Thymus (tissue), 11 donors: ENCODE results near the gene JARID2. TPM values are rescaled to one million over a fixed set of nuclear protein-coding genes. Genes with fewer than 3 reads are reported as not detected.

Source experiments
- DNase-seq, 9 donors: peaks; one replicate each; pipeline ENCODE4 v3.0.0-alpha.2; 2013; ENCODE audit warnings: low spot score in 9 of 9, low read depth in 6 of 9, missing footprints in 1 of 9
- H3K27ac ChIP-seq, 2 donors: one replicate each; pipeline ENCODE4 v1.5.1; 2013; ENCODE audit warnings: control low read depth in 1 of 2, low read depth in 1 of 2, low read length in 1 of 2, mild to moderate bottlenecking in 1 of 2, moderate library complexity in 1 of 2
- H3K27me3 ChIP-seq, 2 donors: one replicate each; pipeline ENCODE4 v1.5.1; 2013; ENCODE audit warnings: low read length in 1 of 2; ENCODE audit not compliant: control insufficient read depth in 2 of 2, insufficient read depth in 1 of 2
- H3K36me3 ChIP-seq, 2 donors: one replicate each; pipeline ENCODE4 v1.5.1; 2013; ENCODE audit warnings: low read length in 1 of 2, mild to moderate bottlenecking in 1 of 2, moderate library complexity in 1 of 2; ENCODE audit not compliant: control insufficient read depth in 2 of 2, insufficient read depth in 2 of 2
- H3K4me1 ChIP-seq, 2 donors: one replicate each; pipeline ENCODE4 v1.5.1; 2013; ENCODE audit warnings: low read length in 2 of 2; ENCODE audit not compliant: control insufficient read depth in 2 of 2, insufficient read depth in 2 of 2
- H3K4me3 ChIP-seq, 2 donors: one replicate each; pipeline ENCODE4 v1.5.1; 2013; ENCODE audit warnings: low read length in 2 of 2, control low read depth in 1 of 2, mild to moderate bottlenecking in 1 of 2
- H3K9me3 ChIP-seq, 2 donors: one replicate each; pipeline ENCODE4 v1.5.1; 2013; ENCODE audit warnings: low read length in 1 of 2, mild to moderate bottlenecking in 1 of 2; ENCODE audit not compliant: control insufficient read depth in 2 of 2, insufficient read depth in 1 of 2
- WGBS: extraction: QIAGEN DNeasy Blood & Tissue Kit; methylation state at CpG from one replicate; pipeline ENCODE4 v1.1.7; 2013; 5-methylcytosine and 5-hydroxymethylcytosine counted together
- polyA plus RNA-seq: library from polyadenylated mRNA; stranded (reverse); fragments of 200-250 nt; gene quantifications from one replicate; pipeline ENCODE4 v1.2.3, GENCODE V29; 2013
- total RNA-seq: library from RNA; stranded (reverse); fragments of 120-200 nt; gene quantifications from one replicate; pipeline ENCODE4 v1.2.4, GENCODE V29; 2013
- donor health status: healthy.

JARID2 gene
- total and polyA plus RNA-seq, 2 donors, result 15.8 to 20.9 TPM

DNA sequence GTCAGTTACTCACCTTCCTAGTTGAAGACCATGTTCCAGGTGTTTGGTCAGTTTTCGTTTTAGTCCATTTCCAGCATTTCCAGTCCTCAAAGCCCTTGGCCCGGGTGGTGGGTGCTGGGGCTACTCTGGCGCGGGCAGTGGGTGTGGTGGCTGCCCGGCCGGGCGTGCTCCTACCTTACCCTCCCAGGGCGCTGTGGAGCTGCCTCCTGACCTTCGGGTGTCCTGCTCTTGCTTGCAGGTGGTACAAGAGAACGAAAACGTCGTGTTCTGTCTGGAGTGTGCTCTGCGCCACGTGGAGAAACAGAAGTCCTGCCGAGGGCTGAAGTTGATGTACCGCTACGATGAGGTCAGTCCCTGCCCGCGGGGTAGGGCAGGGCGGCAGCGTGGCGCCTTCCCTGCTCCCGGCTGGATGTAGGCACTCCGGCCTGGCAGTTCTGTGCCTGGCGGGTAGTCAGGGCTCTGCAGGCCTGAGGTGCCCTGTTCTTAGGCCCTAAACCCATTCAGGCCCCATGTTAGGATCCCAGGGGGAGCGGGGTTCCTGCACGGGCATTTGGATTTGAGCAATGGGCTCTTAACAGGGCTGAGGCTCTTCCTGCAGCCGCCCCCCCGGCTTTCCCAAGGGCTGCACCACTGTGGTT lies 271.2 kb downstream of the JARID2 start:
- Histone ChIP-seq H3K4me1 (peaks cover 0 to 19% of the 10 kb centered on the region in 2 donors), H3K4me3 (no peak overlapping the region), H3K36me3 (peaks cover 79 to 95% of the 10 kb centered on the region in 2 donors), H3K27ac (no peak overlapping the region), H3K27me3 (no peaks in the 10 kb centered on the region), H3K9me3 (no peaks in the 10 kb centered on the region)
- 96% methylated on average over 29 of the region's 29 CpGs for WGBS
- DNase-seq, result no peak

GRCh38 chr6:15517600-15517999 lies 271.7 kb downstream of the JARID2 start:
- H3K36me3 ChIP-seq, result peaks cover 79 to 95% of the 10 kb centered on the region in 2 donors
- WGBS, result 98% methylated on average over 11 of the region's 11 CpGs
- H3K27ac ChIP-seq, result no peak overlapping the region
- H3K27me3 ChIP-seq, result no peaks in the 10 kb centered on the region
- peaks cover 0 to 19% of the 10 kb centered on the region in 2 donors for H3K4me1 ChIP-seq
- no peak for DNase-seq
- no peak overlapping the region for H3K4me3 ChIP-seq
- H3K9me3 ChIP-seq, result no peaks in the 10 kb centered on the region

DNA sequence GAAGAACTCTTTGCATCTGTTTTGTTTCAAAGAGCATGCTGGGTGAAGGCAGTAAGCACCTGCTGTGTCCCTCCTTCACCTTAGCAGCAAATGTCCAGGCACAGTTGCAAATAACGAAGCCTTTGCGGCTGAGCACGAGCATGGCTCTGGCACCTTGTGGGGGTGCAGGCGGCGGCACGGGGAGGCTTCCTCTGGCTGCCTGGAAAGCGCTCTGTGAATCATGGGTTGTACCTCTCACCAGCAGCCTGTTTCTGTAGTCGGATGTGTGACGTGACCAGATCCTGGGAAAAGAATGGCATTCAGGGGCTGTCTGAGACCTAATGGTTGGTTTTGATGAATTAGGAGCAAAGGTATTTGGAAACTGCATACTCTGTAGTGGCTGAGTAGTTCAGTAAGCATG lies 272.2 kb downstream of the JARID2 start:
- WGBS, result 99% methylated on average over 9 of the region's 9 CpGs
- H3K27me3 ChIP-seq, result no peaks in the 10 kb centered on the region
- peaks cover 79 to 95% of the 10 kb centered on the region in 2 donors for H3K36me3 ChIP-seq
- H3K9me3 ChIP-seq, result no peaks in the 10 kb centered on the region
- no peak overlapping the region for H3K27ac ChIP-seq
- DNase-seq, result no peak
- peaks cover 0 to 19% of the 10 kb centered on the region in 2 donors for H3K4me1 ChIP-seq
- no peak overlapping the region for H3K4me3 ChIP-seq

DNA sequence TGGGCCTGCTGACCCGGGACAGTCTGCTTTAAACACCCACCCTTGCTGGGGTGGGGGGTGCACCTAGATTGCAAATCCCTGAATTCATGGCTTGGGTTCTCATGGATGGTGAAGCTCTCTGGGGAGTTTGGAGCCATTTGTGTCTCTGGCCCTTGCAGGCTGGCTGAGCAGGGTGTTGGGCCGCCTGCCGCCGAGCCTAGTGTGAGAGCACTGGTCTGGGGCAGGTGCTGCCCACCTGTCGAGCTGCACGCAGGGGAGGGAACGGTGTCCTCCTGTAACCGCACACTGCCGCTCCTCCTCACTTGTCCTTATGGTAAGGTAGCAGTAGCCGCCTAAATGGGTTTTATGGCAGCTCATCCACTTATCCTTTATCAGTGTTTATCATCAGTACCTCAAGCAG lies 273.0 kb downstream of the JARID2 start:
- no peak overlapping the region for H3K27ac ChIP-seq
- H3K4me1 ChIP-seq, result peaks cover 0 to 16% of the 10 kb centered on the region in 2 donors
- DNase-seq, result no peak
- WGBS, result 97% methylated on average over 10 of the region's 10 CpGs
- H3K9me3 ChIP-seq, result no peaks in the 10 kb centered on the region
- H3K4me3 ChIP-seq, result no peak overlapping the region
- H3K36me3 ChIP-seq, result peaks cover 79 to 95% of the 10 kb centered on the region in 2 donors
- H3K27me3 ChIP-seq, result no peaks in the 10 kb centered on the region

GRCh38 chr6:15519681-15520080 lies 273.8 kb downstream of the JARID2 start:
- Histone ChIP-seq H3K27ac (no peak overlapping the region), H3K27me3 (no peaks in the 10 kb centered on the region)
- WGBS, result 97% methylated on average over 6 of the region's 6 CpGs

DNA sequence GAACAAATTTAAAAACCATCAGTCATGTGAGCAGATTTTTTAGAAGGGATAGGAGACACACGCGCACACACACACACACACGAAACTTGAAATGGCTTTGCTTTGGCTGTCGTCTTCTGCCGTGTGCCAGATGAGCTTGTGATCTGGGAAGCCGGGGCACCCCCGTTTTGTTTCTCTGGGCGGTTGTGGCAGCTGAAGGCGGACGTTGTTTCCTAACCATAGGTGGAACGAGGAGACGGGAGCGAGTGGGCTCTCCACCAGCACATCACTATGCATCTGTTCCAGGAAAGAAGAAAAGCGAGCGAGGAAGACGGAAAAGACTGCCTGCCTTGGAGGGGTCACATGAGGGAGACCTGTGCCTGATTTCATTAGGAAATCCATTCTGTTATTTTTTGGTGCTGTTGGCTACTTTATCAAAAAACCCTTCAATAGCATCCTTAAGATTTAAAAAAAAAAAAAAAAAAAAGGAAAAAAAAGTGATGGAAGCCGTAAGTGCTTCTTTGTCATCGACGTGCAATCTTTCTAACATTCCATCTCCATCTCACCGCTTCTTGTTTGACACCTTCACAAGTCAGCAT lies 274.8 kb downstream of the JARID2 start:
- peaks cover 82 to 88% of the 10 kb centered on the region in 2 donors for H3K36me3 ChIP-seq
- H3K4me1 ChIP-seq, result no peaks in the 10 kb centered on the region
- WGBS, result 98% methylated on average over 20 of the region's 20 CpGs
- no peak overlapping the region for H3K4me3 ChIP-seq
- no peak overlapping the region for H3K27ac ChIP-seq
- H3K27me3 ChIP-seq, result no peaks in the 10 kb centered on the region
- H3K9me3 ChIP-seq, result no peaks in the 10 kb centered on the region
- DNase-seq, result no peak

More at GRCh38 chr6:15519681-15520080, 273.8 kb downstream of the JARID2 start:
- Histone ChIP-seq H3K36me3 (peaks cover 79 to 96% of the 10 kb centered on the region in 2 donors), H3K9me3 (no peaks in the 10 kb centered on the region), H3K4me3 (no peak overlapping the region), H3K4me1 (peaks cover 0 to 8% of the 10 kb centered on the region in 2 donors)
- no peak for DNase-seq

DNA sequence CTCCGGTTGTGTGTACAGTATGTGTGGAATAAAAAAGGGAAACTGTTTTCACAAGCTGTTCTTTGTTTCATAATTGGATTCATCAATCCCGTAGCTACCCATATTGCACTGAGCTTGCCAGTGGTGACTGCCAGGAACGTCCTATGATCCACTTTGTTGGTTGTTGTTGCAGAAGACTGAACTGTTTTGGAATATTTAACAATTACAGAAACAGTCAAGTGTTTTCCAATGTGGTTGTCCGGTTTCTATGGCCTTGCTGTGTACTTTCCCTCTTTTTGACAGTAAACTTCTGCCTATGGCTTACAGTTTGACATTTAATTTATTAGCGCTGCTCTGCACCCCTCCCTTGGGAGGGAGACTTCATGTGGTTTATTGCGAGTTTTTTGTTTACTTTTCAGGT lies 275.7 kb downstream of the JARID2 start:
- H3K36me3 ChIP-seq, result peaks cover 79 to 83% of the 10 kb centered on the region in 2 donors

DNA sequence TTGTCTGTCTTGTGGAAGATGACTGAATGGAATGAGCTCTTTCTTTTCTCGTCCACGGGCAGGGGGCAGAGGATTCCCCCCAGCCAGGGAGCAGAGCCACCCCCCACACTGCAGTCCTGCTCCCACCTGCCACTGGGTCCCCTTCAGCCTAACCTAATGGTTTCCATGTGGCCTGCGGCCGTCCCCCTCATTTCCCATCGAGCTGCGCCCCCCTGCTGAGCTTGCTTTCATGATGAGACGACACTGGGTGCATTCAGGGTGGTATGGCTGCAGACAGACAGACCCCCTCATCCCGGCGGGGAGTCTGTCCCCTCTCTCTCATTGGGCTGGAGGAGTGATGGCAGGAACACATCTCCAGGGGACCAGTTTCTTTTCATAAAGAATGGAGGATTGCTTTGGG lies 276.2 kb downstream of the JARID2 start:
- DNase-seq, result no peak
- no peaks in the 10 kb centered on the region for H3K27me3 ChIP-seq
- H3K27ac ChIP-seq, result peak overlapping the region in 1 of 2 donors; percentile 37
- no peak overlapping the region for H3K4me3 ChIP-seq
- H3K9me3 ChIP-seq, result no peaks in the 10 kb centered on the region
- WGBS, result 97% methylated on average over 9 of the region's 9 CpGs
- no peaks in the 10 kb centered on the region for H3K4me1 ChIP-seq
- peaks cover 74 to 80% of the 10 kb centered on the region in 2 donors for H3K36me3 ChIP-seq

More for the DNA sequence above, 275.7 kb downstream of the JARID2 start:
- Histone ChIP-seq H3K4me3 (no peak overlapping the region), H3K27ac (no peak overlapping the region), H3K27me3 (no peaks in the 10 kb centered on the region), H3K9me3 (no peaks in the 10 kb centered on the region), H3K4me1 (no peaks in the 10 kb centered on the region)
- 97% methylated on average over 6 of the region's 6 CpGs for WGBS
- no peak for DNase-seq

DNA sequence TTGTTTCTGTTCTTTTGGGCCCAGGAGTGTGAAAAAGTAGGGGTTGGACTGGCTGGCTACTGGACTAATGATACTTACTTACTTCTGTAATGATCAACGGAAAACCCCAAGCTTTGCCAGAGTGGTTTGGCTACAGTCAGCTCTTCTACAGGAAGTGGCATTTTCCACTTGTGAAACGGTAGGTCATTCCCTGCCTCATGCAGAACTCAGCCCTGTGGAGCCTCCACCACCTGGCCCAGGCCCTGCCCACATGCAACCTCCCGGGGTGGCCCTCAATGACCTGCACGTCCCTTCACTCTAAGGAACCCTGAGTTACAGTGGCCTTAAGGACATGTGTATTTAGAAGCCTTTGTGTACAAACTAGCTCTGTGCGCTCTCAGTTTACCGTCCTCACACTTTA lies 276.6 kb downstream of the JARID2 start:
- Histone ChIP-seq H3K36me3 (peaks cover 70 to 76% of the 10 kb centered on the region in 2 donors), H3K27ac (no peak overlapping the region), H3K4me3 (no peak overlapping the region), H3K9me3 (no peaks in the 10 kb centered on the region), H3K27me3 (no peaks in the 10 kb centered on the region), H3K4me1 (no peaks in the 10 kb centered on the region)
- WGBS, result 82% methylated on average over 6 of the region's 6 CpGs
- DNase-seq, result no peak
